ENCODE data around the gene PNPLA2.

- TF ChIP-seq CTCF (IDR thresholded peaks at IDR 0.05), result no peak
- no peak for TF ChIP-seq POLR2A (IDR thresholded peaks at IDR 0.05)
These were observed 45.3 kb upstream of the PNPLA2 start for GRCh38 chr11:773425-773824.
